DOHH2 (cell line): Measurements from ENCODE around the gene FBXL17.

Experiments used
- CTCF ChIP-seq: fragments of 200-600 bp; sonication (generic); IDR thresholded peaks from one replicate; pipeline ENCODE4 v1.5.1; 2014; ENCODE audit warnings: antibody characterized with exemption, mild to moderate bottlenecking, low read depth, low read length; ENCODE audit not compliant: poor library complexity, severe bottlenecking
- EZH2phosphoT487 ChIP-seq: fragments of 200-600 bp; sonication (generic); IDR thresholded peaks from 2 replicates; pipeline ENCODE4 v1.6.1; 2017; ENCODE audit warnings: borderline replicate concordance, mild to moderate bottlenecking, antibody characterized with exemption, low read length, moderate library complexity, mixed read lengths

GRCh38 chr5:108193021-108193795, 188.7 kb downstream of the FBXL17 start:
- TF ChIP-seq CTCF (no peak), EZH2phosphoT487 (no peak)
